Caco-2 (cell line): ENCODE data around the gene MRPL38. TPM values are rescaled to one million over a fixed set of nuclear protein-coding genes. Genes with fewer than 3 reads are reported as not detected.
"Not testable (repeated sequence)": the region's sequence is repeated elsewhere in the genome, so short reads cannot be mapped to it uniquely, and the experiment has no call there.

Source experiments
- BruUV-seq: library from RNA; stranded (reverse); fragments of 400-500 nt; replicated peaks from 2 replicates; lab custom pipeline; 2021; lab: Mats Ljungman, UMichigan
- CTCF ChIA-PET: fragments of 300-600 bp; sonication (Branson Sonifier 250); formaldehyde crosslinking; loops from one replicate; lab custom pipeline; 2022; ENCODE audit warnings: antibody characterized with exemption; lab: Charles Lee
- POLR2A ChIA-PET: fragments of 300-600 bp; sonication (Branson Sonifier 250); formaldehyde crosslinking; loops from one replicate; lab custom pipeline; 2022; ENCODE audit warnings: antibody characterized with exemption; lab: Charles Lee
- DNase-seq, 2 experiments: peaks; one replicate each; pipeline versions ENCODE4 v3.0.0 to v3.0.0-alpha.2; 2020 to 2022
- H3K27me3 ChIP-seq: replicated peaks from 2 replicates; pipeline ENCODE4 v1.6.0; 2011; ENCODE audit warnings: low read length; ENCODE audit not compliant: control insufficient read depth, insufficient read depth
- H3K36me3 ChIP-seq: 2 replicates; pipeline ENCODE4 v1.5.1; 2011; ENCODE audit warnings: low read length; ENCODE audit not compliant: control insufficient read depth, insufficient read depth
- H3K4me1 ChIP-seq: fragments of 250-450 bp; sonication (Bioruptor Pico); 2 replicates; pipeline ENCODE4 v1.5.1; 2020; ENCODE audit warnings: mild to moderate bottlenecking
- H3K4me3 ChIP-seq: 2 replicates; pipeline ENCODE4 v1.5.1; 2011; ENCODE audit warnings: low read depth, mild to moderate bottlenecking, control low read depth, low read length
- H3K9me3 ChIP-seq: fragments of 250-450 bp; sonication (Bioruptor Pico); 2 replicates; pipeline ENCODE4 v1.5.1; 2020; ENCODE audit warnings: mild to moderate bottlenecking, moderate library complexity
- H3K27ac Mint-ChIP-seq: one replicate; pipeline ENCODE4 v1.8.0; 2022; ENCODE audit warnings: mixed read lengths; ENCODE audit not compliant: unreplicated experiment
- H3K27me3 Mint-ChIP-seq: one replicate; pipeline ENCODE4 v1.8.0; 2022; ENCODE audit warnings: mixed read lengths; ENCODE audit not compliant: insufficient read depth, unreplicated experiment
- H3K36me3 Mint-ChIP-seq: one replicate; pipeline ENCODE4 v1.8.0; 2022; ENCODE audit warnings: mild to moderate bottlenecking, mixed read lengths; ENCODE audit not compliant: insufficient read depth, unreplicated experiment
- H3K4me1 Mint-ChIP-seq: one replicate; pipeline ENCODE4 v1.8.0; 2022; ENCODE audit warnings: low read depth, mixed read lengths; ENCODE audit not compliant: unreplicated experiment
- H3K4me3 Mint-ChIP-seq: one replicate; pipeline ENCODE4 v1.8.0; 2022; ENCODE audit warnings: mild to moderate bottlenecking, moderate library complexity, mixed read lengths; ENCODE audit not compliant: unreplicated experiment
- H3K9me3 Mint-ChIP-seq: one replicate; pipeline ENCODE4 v1.8.0; 2022; ENCODE audit warnings: mixed read lengths; ENCODE audit not compliant: unreplicated experiment
- intact Hi-C: fragments of 100-400 bp; cut with micrococcal nuclease; formaldehyde crosslinking; loops from one replicate; pipeline ENCODE4 v1.10.0; 2022; ENCODE audit not compliant: unreplicated experiment
- total RNA-seq: library from RNA; stranded (reverse); gene quantifications from 2 replicates; pipeline ENCODE4 v1.2.3, GENCODE V29; 2022
- TF ChIP-seq, protein P1 (sequence below), 2 experiments: fragments of 200-600 bp in 1 of 2; IDR thresholded peaks; 1 replicate in 1 of 2; 2 replicates in 1 of 2; pipeline versions ENCODE4 v1.5.1 to v1.8.0; 2011 to 2022; ENCODE audit warnings: antibody characterized with exemption in 1 of 2, control low read depth in 1 of 2, inconsistent platforms in 1 of 2, low read depth in 1 of 2, low read length in 1 of 2, mild to moderate bottlenecking in 1 of 2, moderate library complexity in 1 of 2; ENCODE audit not compliant: insufficient read depth in 1 of 2, severe bottlenecking in 1 of 2, unreplicated experiment in 1 of 2

Gene MRPL38
- total RNA-seq, 1 experiment from 2014 or later, result 163 TPM

DNA sequence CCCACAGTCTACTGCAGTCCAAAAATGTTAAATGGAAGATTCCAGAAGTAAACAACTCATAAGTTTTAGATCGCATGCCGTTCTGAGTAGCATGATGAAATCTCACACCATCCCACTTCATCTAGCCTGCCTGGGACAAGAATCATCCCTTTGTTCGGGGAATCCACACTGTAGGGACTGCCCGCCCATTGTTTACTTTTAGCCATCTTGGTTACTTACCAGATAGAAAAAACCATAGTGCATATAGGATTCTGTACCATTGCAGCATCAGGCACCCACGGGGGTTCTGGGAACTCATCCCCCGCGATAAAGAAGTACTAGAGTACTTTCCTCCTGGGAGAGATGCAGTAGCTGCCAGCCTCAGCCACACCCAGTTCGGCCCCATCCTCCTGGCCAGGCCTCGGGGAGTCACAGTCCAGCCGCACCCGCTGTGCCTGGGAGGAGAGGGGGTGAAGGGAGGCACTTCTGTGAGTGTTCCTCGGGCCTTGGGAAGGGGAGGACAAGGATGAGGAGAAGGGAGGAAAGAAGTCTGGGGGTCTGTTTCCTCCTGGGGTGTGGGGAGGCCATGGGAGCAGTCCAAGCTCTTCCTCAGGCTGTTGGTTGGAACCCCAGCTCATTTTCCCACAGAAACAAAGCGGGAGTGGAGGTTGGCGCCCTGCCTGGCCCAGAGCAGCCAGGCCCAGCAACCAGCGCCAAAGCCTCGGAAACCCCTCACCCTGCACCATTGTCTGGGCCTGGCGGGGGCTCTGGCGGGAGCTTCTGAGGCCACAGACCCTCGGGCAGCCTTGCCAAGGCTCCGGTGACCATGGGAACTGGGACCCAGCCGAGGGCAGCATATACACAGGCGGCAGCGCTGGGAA, 35.2 kb downstream of the MRPL38 start:
- no peaks in the 10 kb centered on the region for H3K9me3 Mint-ChIP-seq
- H3K36me3 ChIP-seq, result no peaks in the 10 kb centered on the region
- H3K4me3 ChIP-seq, result no peak overlapping the region
- intact Hi-C loops, result no loop called here
- no peaks in the 10 kb centered on the region for H3K27me3 ChIP-seq
- CTCF ChIA-PET, result interaction anchor here (0.6 kb wide), 1 partner anchor 34 kb away, joined by 3 read pairs; no protein-coding TSS in a partner anchor
- no peaks in the 10 kb centered on the region for H3K27me3 Mint-ChIP-seq
- POLR2A ChIA-PET, result no interaction called here
- no peak overlapping the region for H3K4me3 Mint-ChIP-seq
- TF ChIP-seq, protein P1, sequence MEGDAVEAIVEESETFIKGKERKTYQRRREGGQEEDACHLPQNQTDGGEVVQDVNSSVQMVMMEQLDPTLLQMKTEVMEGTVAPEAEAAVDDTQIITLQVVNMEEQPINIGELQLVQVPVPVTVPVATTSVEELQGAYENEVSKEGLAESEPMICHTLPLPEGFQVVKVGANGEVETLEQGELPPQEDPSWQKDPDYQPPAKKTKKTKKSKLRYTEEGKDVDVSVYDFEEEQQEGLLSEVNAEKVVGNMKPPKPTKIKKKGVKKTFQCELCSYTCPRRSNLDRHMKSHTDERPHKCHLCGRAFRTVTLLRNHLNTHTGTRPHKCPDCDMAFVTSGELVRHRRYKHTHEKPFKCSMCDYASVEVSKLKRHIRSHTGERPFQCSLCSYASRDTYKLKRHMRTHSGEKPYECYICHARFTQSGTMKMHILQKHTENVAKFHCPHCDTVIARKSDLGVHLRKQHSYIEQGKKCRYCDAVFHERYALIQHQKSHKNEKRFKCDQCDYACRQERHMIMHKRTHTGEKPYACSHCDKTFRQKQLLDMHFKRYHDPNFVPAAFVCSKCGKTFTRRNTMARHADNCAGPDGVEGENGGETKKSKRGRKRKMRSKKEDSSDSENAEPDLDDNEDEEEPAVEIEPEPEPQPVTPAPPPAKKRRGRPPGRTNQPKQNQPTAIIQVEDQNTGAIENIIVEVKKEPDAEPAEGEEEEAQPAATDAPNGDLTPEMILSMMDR (IDR thresholded peaks at IDR 0.05; ENCODE audit: insufficient read depth in 1 of 2, low read depth in 1 of 2, low read length in 1 of 2, severe bottlenecking in 1 of 2, unreplicated experiment in 1 of 2), result no peak
- peak overlapping the region; percentile 15 for H3K27ac Mint-ChIP-seq
- no peak for DNase-seq
- BruUV-seq, result no TSS peak
- H3K4me1 ChIP-seq, result peaks cover 9% of the 10 kb centered on the region; the same call in 1 of the 2 replicates
- no peaks in the 10 kb centered on the region for H3K9me3 ChIP-seq
- H3K36me3 Mint-ChIP-seq, result no peaks in the 10 kb centered on the region
- H3K4me1 Mint-ChIP-seq, result no peaks in the 10 kb centered on the region

DNA sequence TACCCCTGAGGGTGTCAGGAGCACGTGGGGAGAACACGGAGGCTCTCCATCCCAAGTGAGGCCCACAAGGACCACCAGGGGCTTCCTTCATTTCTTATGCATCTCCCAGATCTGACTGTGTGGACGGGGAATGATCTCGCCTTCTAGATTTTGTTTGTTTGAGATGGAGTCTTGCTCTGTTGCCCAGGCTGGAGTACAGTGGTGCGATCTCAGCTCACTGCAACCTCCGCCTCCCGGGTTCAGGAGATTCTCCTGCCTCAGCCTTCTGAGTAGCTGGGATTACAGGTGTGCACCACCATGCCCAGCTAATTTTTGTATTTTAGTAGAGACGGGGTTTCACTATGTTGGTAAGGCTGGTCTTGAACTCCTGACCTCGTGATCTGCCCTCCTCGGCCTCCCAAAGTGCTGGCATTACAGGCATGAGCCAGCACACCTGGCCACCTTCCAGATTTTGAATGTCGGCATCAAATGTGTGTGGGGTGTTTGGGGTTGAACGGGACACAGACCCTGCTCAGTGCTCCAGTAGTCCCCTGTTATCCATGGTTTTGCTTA, 35.9 kb downstream of the MRPL38 start:
- H3K27me3 Mint-ChIP-seq, DNase-seq, H3K27me3 ChIP-seq, H3K36me3 ChIP-seq, H3K4me1 ChIP-seq, H3K9me3 ChIP-seq, H3K9me3 Mint-ChIP-seq, H3K4me1 Mint-ChIP-seq, intact Hi-C loops, H3K4me3 Mint-ChIP-seq, H3K27ac Mint-ChIP-seq, H3K36me3 Mint-ChIP-seq, H3K4me3 ChIP-seq, BruUV-seq, POLR2A ChIA-PET: not testable (repeated sequence)
- CTCF ChIA-PET, result interaction anchor here (1.1 kb wide), 1 partner anchor 9 kb away, joined by 3 read pairs; no protein-coding TSS in a partner anchor

DNA sequence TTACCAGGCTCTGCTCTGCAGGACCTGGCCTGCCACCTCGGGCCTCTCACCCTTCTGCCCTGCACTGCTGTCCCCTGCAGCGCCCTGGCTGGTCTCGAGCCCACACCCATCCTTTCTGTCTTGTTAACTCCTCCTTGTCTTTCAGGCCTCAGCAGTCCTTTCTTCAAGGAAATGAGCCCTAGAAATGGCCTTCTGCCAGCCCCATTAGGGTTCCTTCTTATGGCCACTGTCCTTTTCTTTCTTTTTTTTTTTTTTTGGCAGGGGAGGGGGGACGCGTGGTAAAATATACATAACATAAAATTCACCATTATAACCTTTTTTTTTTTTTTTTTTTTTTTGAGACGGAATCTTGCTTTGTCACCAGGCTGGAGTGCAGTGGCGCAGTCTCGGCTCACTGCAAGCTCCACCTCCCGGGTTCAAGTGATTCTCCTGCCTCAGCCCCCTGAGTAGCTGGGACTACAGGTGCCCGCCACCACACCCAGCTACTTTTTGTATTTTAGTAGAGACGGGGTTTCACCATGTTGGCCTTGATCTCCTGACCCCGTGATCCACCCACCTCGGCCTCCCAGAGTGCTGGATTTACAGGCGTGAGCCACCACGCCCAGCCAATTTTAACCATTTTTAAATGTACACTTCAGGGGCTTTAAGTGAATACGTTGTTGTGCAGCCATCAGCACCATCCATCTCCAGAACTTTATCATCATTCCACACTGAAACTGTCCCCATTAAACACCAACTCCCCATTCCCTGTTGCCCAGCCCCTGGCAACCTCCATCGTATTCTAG, 39.1 kb downstream of the MRPL38 start:
- H3K9me3 Mint-ChIP-seq, H3K27me3 Mint-ChIP-seq, H3K4me3 Mint-ChIP-seq, BruUV-seq, intact Hi-C loops, H3K36me3 ChIP-seq, H3K4me3 ChIP-seq, H3K4me1 ChIP-seq, H3K36me3 Mint-ChIP-seq, H3K4me1 Mint-ChIP-seq, H3K27ac Mint-ChIP-seq, H3K27me3 ChIP-seq, DNase-seq, H3K9me3 ChIP-seq: not testable (repeated sequence)
- ChIA-PET CTCF (interaction anchor here (0.7 to 1.1 kb wide), 3 partner anchors 10 to 233 kb away, joined by 3 to 7 read pairs (median 7); partner anchors contain the start of genes TRIM47 and WBP2), POLR2A (interaction anchor here (0.6 kb wide), 1 partner anchor 100 kb away, joined by 4 read pairs; no protein-coding TSS in a partner anchor)

DNA sequence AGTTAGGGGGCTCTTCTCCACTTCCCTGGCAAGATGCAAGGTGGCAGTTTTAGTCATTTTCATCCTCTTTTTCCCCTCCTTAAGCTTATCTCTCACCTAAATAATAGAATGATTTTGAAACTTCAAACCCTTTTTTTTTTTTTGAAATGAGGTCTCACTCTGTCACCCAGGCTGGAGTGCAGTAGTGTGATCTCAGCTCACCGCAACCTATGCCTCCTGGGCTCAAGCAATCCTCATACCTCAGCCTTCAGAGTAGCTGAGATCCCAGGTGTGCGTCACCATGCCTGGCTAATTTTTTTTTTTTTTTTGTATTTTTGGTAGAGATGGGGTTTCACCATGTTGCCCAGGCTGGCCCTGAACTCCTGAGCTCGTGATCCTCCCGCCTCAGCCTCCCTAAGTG, 39.8 kb downstream of the MRPL38 start:
- H3K27me3 Mint-ChIP-seq, DNase-seq, H3K4me3 ChIP-seq, H3K4me3 Mint-ChIP-seq, H3K9me3 Mint-ChIP-seq, H3K27ac Mint-ChIP-seq, H3K9me3 ChIP-seq, H3K27me3 ChIP-seq, BruUV-seq, H3K36me3 Mint-ChIP-seq, H3K4me1 ChIP-seq, H3K4me1 Mint-ChIP-seq, intact Hi-C loops, H3K36me3 ChIP-seq: not testable (repeated sequence)
- POLR2A ChIA-PET, result interaction anchor here (0.6 kb wide), 1 partner anchor 99 kb away, joined by 4 read pairs; no protein-coding TSS in a partner anchor
- CTCF ChIA-PET, result interaction anchor here (0.7 to 1.1 kb wide), 4 partner anchors 10 to 232 kb away, joined by 3 to 7 read pairs (median 6); partner anchors contain the start of genes TRIM47 and WBP2
